A673 (cell line): ENCODE data around the gene TAGLN. TPM values are rescaled to one million over a fixed set of nuclear protein-coding genes. Genes with fewer than 3 reads are reported as not detected.

Experiments used
- BruUV-seq: library from RNA; stranded (reverse); fragments of 400-500 nt; replicated peaks from 2 replicates; lab custom pipeline; 2021; lab: Mats Ljungman, UMichigan
- CTCF ChIA-PET: fragments of 300-600 bp; sonication (Branson Sonifier 250); formaldehyde crosslinking; loops from one replicate; lab custom pipeline; 2022; ENCODE audit warnings: antibody characterized with exemption; lab: Charles Lee
- POLR2A ChIA-PET: fragments of 300-600 bp; sonication (Branson Sonifier 250); formaldehyde crosslinking; loops from one replicate; lab custom pipeline; 2022; ENCODE audit warnings: antibody characterized with exemption; ENCODE audit not compliant: low non-redundant PET; lab: Charles Lee
- DNase-seq: peaks from one replicate; pipeline ENCODE4 v3.0.0-alpha.2; 2015; ENCODE audit warnings: low spot score
- H3K27ac ChIP-seq: fragments of 200-600 bp; sonication (generic); 2 replicates; pipeline ENCODE4 v1.5.1; 2016; ENCODE audit warnings: mixed run types, low read depth, mild to moderate bottlenecking, mixed read lengths, antibody characterized with exemption, low read length; ENCODE audit not compliant: poor library complexity, severe bottlenecking
- H3K27me3 ChIP-seq: fragments of 200-600 bp; sonication (generic); replicated peaks from 2 replicates; pipeline ENCODE4 v1.6.1; 2017; ENCODE audit warnings: mixed run types, low read depth, mild to moderate bottlenecking, mixed read lengths, antibody characterized with exemption, low read length; ENCODE audit not compliant: insufficient read depth, poor library complexity
- H3K36me3 ChIP-seq: fragments of 200-600 bp; sonication (generic); 2 replicates; pipeline ENCODE4 v1.6.1; 2016; ENCODE audit warnings: mixed run types, mild to moderate bottlenecking, mixed read lengths, antibody characterized with exemption, low read length; ENCODE audit not compliant: insufficient read depth, poor library complexity, severe bottlenecking
- H3K4me1 ChIP-seq: fragments of 200-600 bp; sonication (generic); 2 replicates; pipeline ENCODE4 v1.6.1; 2017; ENCODE audit warnings: mixed run types, mild to moderate bottlenecking, mixed read lengths, antibody characterized with exemption, low read length; ENCODE audit not compliant: insufficient read depth, poor library complexity, severe bottlenecking
- H3K4me3 ChIP-seq: fragments of 200-600 bp; sonication (generic); 2 replicates; pipeline ENCODE4 v1.5.1; 2016; ENCODE audit warnings: low read depth, mixed run types, mild to moderate bottlenecking, mixed read lengths, low read length; ENCODE audit not compliant: poor library complexity, severe bottlenecking
- H3K9me3 ChIP-seq: fragments of 200-600 bp; sonication (generic); 2 replicates; pipeline ENCODE4 v1.6.1; 2016; ENCODE audit warnings: mixed run types, low read depth, mild to moderate bottlenecking, mixed read lengths, antibody characterized with exemption, low read length; ENCODE audit not compliant: poor library complexity, severe bottlenecking
- CTCF ChIP-seq: fragments of 300-800, 200-600 bp; sonication (generic); conservative IDR thresholded peaks from 2 replicates; pipeline ENCODE4 v1.5.1; 2017; ENCODE audit warnings: low read depth, mild to moderate bottlenecking, antibody characterized with exemption, low read length, moderate library complexity, mixed read lengths
- EZH2 ChIP-seq: fragments of 200-600 bp; sonication (generic); IDR thresholded peaks from 2 replicates; pipeline ENCODE4 v1.6.1; 2017; ENCODE audit warnings: borderline replicate concordance, low read depth, mild to moderate bottlenecking, mixed read lengths, antibody characterized with exemption, low read length; ENCODE audit not compliant: poor library complexity, severe bottlenecking
- intact Hi-C: fragments of 100-400 bp; cut with micrococcal nuclease; formaldehyde crosslinking; loops from one replicate; pipeline ENCODE4 v1.10.0; 2022; ENCODE audit not compliant: unreplicated experiment
- total RNA-seq: library from RNA; stranded (reverse); gene quantifications from 2 replicates; pipeline ENCODE4 v1.2.3, GENCODE V29; 2021

The TAGLN gene
- total RNA-seq, 1 experiment from 2014 or later: 27.2 TPM

- Histone ChIP-seq H3K9me3 (no peaks in the 10 kb centered on the region), H3K27ac (no peak overlapping the region), H3K4me1 (peaks cover 4% of the 10 kb centered on the region), H3K36me3 (no peaks in the 10 kb centered on the region), H3K27me3 (no peaks in the 10 kb centered on the region), H3K4me3 (no peak overlapping the region)
- intact Hi-C loops: no loop called here
- POLR2A ChIA-PET: no interaction called here
- CTCF ChIA-PET: no interaction called here
- no TSS peak for BruUV-seq
- TF ChIP-seq CTCF (no peak), EZH2 (no peak)
- DNase-seq: no peak
Observed at GRCh38 chr11:117198613-117199012, 557 bp upstream of the TAGLN start.

GRCh38 chr11:117199916-117200812 is 994 bp downstream of the TAGLN start:
- intact Hi-C loops: no loop called here
- ChIA-PET CTCF (no interaction called here), POLR2A (no interaction called here)
- Histone ChIP-seq H3K4me1 (peaks cover 4% of the 10 kb centered on the region), H3K27ac (no peak overlapping the region), H3K4me3 (no peak overlapping the region), H3K27me3 (no peaks in the 10 kb centered on the region), H3K9me3 (no peaks in the 10 kb centered on the region), H3K36me3 (peaks cover 4% of the 10 kb centered on the region)
- TF ChIP-seq EZH2 (no peak), CTCF (no peak)
- no peak for DNase-seq
- no TSS peak for BruUV-seq

- no peak for DNase-seq
- intact Hi-C loops: no loop called here
- Histone ChIP-seq H3K36me3 (peaks cover 6% of the 10 kb centered on the region), H3K9me3 (no peaks in the 10 kb centered on the region), H3K4me1 (peaks cover 4% of the 10 kb centered on the region), H3K27ac (no peak overlapping the region), H3K4me3 (no peak overlapping the region), H3K27me3 (no peaks in the 10 kb centered on the region)
- no TSS peak for BruUV-seq
- TF ChIP-seq EZH2 (no peak), CTCF (no peak)
- ChIA-PET POLR2A (no interaction called here), CTCF (no interaction called here)
Observed at GRCh38 chr11:117200813-117201657, 1.9 kb downstream of the TAGLN start.
